Esophagus mucosa (tissue), 1 donor: Measurements from ENCODE around the gene SHQ1. TPM values are rescaled to one million over a fixed set of nuclear protein-coding genes. Genes with fewer than 3 reads are reported as not detected.
"Not testable (repeated sequence)": the region's sequence is repeated elsewhere in the genome, so short reads cannot be mapped to it uniquely, and the experiment has no call there.

ENCODE experiments used
- ATAC-seq: fragments of 200-7000 bp; cut with Tn5 transposase; one replicate; pipeline ENCODE4 v1.9.1; 2020
- total RNA-seq: library from RNA; stranded (reverse); gene quantifications from one replicate; pipeline ENCODE4 v1.2.4, GENCODE V29; 2023
- donor health status: DM: yes; HTN: yes; CAD: no.

Gene SHQ1
- total RNA-seq, 1 donor from 2014 or later, result 16.7 TPM

GRCh38 chr3:72798552-72799195 is 49.6 kb downstream of the SHQ1 start:
- ATAC-seq, result no peak

GRCh38 chr3:72797773-72798543 is 50.3 kb downstream of the SHQ1 start:
- ATAC-seq, result no peak

GRCh38 chr3:72794079-72794478 is 54.2 kb downstream of the SHQ1 start:
- no peak for ATAC-seq

DNA sequence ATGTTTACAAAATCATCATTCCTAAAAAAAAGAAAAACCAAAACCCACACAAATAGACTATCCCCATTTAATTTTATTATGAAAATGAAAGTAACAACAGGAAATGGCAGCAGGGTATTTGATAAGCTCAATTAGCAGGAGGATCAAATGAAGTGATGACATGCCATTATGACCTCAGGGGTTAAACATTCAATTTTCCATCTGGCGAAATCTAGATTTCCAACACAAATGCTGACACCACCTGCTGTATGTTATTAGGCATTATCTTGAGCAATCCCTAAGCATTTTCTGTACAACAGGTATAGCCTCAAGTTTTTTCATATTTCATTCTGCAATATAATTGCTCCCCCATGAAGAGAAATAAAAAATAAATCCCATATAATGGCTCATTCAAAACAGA is 57.1 kb downstream of the SHQ1 start:
- no peak for ATAC-seq

DNA sequence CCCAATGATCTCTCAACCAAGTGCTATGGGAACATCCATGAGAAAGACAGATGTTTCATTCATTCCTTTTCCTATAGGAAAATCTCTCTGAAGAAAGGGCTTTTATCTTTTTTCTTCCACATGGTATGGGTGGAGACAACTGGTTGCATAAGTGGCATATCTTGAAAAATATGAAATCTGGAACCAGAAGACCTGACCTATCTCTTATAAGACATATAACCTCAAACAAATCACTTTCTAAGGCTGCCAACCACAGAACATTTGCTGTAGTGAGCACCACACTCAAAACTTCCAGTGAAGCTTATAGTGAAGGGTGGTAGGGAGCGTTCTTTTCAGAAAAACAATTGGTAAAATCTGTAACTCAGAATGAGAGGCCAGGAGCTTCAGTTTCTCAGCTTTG is 58.5 kb downstream of the SHQ1 start:
- no peak for ATAC-seq

- not testable (repeated sequence) for ATAC-seq
Measured at GRCh38 chr3:72788232-72788631, 60.0 kb downstream of the SHQ1 start.

DNA sequence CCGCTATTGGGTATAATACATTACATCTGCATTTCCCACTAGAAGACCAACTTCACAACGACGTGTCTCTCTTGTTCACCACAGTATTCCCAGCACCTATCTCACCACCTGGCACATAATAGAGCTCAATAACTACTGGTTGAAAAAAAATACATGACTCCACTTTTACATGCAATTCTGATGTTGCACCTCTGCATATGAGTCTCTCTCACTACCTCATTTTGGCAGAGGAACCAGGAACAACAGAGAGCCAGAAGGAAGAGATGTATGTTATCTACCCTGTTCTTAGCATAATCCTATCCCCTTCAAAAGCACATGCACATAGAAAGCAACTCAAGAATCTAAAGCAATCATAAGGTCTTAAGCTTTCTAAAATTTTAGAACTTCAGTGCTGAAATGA is 61.6 kb downstream of the SHQ1 start:
- ATAC-seq, result no peak

GRCh38 chr3:72784226-72784625 is 64.0 kb downstream of the SHQ1 start:
- no peak for ATAC-seq

DNA sequence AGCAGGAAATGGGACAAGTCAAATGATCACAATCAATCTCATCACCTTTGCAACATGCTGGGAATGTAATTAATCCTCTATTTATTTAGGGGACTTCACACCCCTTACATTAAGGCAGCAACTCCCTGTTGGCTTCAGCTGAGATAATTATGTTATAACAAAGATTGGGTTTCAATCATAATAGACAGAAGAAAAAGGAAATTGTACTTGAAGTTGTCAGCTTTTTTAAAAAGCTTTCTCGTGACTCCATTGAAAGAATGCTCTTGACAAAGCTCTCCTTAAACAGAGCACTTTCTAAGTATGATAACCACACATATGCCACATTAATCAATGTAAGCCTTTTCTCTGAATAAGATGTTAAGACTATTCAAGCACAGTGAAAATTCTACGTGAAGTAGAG is 65.7 kb downstream of the SHQ1 start:
- no peak for ATAC-seq

- ATAC-seq, result no peak
Measured at GRCh38 chr3:72769758-72770540, 78.3 kb downstream of the SHQ1 start.

DNA sequence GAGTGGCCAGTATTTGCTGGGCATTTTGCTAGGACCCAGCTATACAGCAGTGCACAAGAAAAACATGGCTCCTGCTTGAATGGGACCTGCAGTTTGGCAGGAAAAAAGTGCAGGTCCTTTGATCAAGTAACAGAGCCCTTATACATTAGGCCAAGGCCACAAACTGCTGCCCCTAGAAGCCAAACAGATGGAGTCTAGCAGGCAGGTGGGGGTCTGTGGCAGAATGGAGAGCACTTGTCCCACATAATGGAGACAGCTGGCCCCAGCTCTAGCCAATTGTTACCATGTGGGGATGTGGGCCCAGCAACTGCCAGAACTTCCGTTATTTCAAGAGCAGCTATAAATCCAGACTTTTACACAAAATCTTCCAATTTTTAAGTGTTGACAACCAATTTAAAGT is 79.3 kb downstream of the SHQ1 start:
- ATAC-seq, result no peak

DNA sequence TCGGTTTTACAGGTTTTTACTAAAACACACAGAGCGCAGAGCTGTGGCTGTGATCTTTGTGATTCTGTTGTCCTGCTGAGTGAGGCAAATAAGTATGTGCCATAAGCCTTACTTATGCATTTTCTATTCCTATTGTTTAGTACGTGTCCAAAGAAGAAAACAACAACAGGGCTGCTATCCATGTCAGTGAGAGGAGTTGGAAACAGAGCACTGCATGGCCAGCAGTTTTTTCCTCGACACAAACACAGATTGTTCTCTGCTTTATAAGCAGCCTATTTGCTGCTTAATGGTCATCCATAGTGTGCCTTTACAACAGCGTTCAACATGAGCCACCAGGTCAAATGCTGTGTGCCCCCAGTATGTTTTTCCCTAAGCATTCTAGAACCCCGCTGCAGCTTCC is 79.8 kb downstream of the SHQ1 start:
- no peak for ATAC-seq

DNA sequence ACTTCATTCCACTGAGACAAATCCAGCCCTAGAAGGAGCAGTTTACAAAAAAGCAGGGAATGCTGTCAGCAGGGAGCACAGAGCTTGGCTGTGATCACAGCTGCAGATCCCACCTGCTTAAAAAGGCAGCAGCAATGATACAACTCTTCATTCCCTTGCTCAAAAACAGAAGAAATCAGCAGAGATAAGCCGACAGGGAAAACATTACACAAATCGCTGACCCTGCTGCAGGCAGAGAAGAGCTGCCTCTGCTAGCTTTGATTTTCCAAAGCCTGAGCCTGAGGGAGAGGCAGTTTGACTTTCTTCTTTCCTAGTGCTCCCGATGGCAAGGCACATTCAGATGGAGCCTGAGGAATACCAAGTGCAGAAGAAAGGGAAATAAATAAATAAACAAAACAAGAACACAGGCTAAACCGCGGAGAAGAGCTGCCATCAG is 80.2 kb downstream of the SHQ1 start:
- ATAC-seq, result no peak

- ATAC-seq, result no peak
Measured at GRCh38 chr3:72766866-72767265, 81.4 kb downstream of the SHQ1 start.

DNA sequence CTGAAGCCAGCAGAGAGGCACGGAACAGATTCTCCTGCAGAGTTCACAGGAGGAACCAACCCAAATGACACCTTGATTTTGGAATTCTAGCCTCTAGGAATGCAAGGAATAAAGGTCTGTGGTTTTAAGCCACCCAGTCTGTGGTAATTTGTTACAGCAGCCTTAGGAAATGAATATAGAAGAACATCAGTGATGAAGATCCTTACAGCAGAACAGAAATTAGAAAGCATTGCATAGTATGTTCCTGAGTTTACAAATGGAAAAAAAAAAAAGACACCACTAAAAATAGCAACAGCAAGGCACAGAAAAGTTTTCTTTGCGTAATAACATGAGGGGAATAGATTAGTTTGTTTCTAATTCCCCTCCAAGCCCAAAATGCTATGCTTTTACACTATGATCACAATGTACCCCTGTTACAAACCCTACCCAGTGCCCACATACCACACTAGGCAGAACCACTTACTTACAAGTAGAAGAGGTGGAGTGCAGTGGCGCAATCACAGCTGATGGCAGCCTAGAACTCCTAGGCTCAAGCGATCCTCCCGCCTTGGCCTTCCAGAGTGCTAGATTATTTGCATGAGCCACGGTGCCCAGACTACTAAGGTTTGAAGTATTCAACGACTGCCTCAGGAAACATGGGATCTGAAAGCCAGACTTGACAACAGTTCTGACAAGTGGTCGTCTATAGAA is 84.3 kb downstream of the SHQ1 start:
- no peak for ATAC-seq

DNA sequence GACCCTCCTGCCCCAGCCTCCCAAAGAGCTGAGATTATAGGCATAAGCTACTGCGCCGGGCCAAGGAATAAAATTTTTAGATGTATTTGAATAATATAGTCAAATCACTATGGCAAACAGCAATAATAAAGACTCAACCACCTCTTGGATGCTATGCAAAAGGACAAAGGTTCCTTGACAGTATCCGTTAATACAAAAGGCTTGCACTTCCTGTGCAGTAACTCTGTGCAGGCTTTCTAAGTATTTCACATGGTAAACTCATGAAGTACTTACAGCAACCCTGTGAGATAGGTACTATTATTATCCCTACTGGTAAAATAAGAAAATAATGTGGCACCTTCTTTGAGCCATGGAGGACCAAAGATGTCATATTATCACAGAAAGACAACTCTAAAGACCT is 86.8 kb downstream of the SHQ1 start:
- ATAC-seq, result no peak

- ATAC-seq, result no peak
Measured at GRCh38 chr3:72760225-72760624, 88.0 kb downstream of the SHQ1 start.

DNA sequence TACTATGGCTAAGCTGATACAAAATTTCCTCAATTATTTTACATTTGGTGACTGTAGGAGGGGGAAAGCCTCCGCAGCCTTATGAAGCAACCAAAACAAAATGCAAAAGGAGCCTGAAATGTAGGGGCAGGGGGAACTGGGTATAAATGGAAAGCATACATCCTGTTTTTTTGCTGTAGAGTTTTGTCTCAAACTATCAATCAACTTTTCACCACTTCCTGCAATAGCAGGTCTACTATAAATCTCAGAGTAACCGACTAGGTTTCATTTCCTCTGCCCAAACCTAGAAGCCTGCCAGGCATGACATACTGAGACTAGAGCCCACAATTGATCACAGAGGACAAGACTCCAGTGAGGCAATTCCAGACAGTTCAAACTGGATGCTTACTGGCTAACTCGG is 91.3 kb downstream of the SHQ1 start:
- peak; percentile 37 for ATAC-seq

- ATAC-seq, result peak; percentile 84
Measured at GRCh38 chr3:72754582-72754981, 93.7 kb downstream of the SHQ1 start.

DNA sequence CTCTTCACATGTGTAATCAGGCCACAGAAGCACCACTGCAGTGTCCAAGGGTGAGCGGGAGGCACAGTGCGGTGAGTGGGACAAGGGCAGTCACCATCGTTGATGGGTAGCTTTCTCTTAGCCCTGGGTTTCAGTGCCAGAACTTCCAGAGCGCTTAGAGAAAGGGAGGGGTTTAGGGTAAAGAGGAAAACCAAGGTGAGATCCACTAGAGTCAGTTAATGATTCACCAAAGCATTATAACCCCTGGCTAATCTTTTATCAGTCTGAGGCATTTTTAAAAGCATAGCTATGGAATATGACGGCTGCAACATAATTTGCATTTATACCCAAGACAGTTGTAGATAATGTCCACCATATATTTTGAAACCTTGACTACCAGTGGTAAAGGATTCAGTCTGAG is 94.8 kb downstream of the SHQ1 start:
- no peak for ATAC-seq

DNA sequence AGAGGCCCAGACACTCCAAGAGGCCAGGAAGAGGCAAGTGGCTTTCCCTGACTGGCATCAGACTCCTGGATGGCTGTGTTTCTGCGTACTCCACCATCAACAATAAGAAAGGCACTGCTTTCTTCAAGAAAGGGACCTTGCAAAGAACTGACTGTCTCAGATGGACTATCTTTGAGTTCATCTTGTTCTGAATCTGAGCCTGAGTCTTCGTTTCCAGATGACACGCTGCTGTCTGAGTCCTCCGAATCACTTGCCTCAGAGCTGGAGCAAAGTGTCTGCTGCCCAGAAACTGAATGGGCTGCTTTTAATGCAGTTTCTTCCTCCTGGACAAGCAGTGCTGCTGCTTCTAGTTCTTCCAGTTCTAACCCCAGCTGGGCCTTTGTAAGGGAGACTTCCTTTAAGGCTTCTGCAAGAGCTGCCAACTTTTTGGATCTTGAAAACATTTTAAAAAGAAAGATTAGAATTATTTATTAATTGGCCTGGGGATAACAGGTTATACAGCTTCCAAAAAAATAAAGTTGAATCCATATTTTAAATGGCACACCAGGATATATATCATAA is 97.8 kb downstream of the SHQ1 start:
- peak; percentile 57 for ATAC-seq

DNA sequence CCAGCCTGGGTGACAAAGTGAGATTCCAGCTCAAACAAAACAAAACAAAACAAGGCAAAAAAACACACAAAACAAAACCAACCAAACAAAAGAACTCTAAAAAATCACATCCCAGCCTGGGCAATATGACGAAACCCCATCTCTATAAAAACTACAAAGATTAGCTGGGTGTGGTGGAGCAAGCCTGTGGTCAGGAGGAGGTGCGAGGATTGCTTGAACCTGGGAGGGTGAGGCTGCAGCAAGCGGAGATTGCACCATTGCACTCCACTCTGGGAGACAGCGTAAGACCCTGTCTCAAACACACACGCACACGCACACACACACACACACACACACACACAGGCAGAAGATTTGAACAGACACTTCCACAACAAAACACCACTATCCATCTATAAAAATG is 99.6 kb downstream of the SHQ1 start:
- ATAC-seq, result no peak
